ENCODE results near the gene ADGRV1.

- TF ChIP-seq CTCF (conservative IDR thresholded peaks at IDR 0.05; ENCODE audit: low read length) (no peak), EZH2phosphoT487 (IDR thresholded peaks at IDR 0.05; ENCODE audit: borderline replicate concordance, low read depth, low read length) (no peak)
Observed at GRCh38 chr5:91206103-91206502, 647.5 kb downstream of the ADGRV1 start.
